ENCODE data around the gene RHOD. TPM values are rescaled to one million over a fixed set of nuclear protein-coding genes. Genes with fewer than 3 reads are reported as not detected.

Gene RHOD
- total and polyA plus RNA-seq, 7 donors = 9.7 to 56.5 (median 20.9) TPM

DNA sequence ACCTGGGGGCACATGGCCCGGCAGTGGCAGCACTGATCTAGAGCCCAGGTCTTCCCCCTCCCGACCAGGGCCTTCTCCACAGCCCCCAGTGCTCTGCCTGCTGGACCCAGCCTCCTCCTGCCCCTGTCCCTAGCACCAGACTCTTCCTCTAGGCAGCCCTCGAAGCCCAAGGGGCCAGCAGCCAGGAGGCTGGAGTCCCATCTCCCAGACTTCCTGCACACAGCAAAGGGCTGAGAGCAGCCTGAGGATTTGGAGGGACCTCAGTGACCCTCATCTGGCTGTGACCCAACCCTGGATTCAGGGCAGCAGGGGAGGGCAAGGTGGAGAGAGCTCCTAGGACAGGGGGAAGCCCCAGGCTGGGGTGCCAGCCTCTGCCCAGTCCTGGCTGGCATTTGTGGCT is 3.0 kb downstream of the RHOD start:
- WGBS, 3 donors = 77 to 90% (median 81%) methylated on average over 3 of the region's 3 CpGs
- ATAC-seq (no peak), DNase-seq (no peak)
- Histone ChIP-seq H3K27me3 (ENCODE audit: insufficient read depth in 3 of 3, low read length in 2 of 3) (no peaks in the 10 kb centered on the region), H3K9me3 (no peaks in the 10 kb centered on the region), H3K27ac (peak overlapping the region; percentile 61), H3K36me3 (ENCODE audit: insufficient read depth in 1 of 2, low read depth in 1 of 2) (no peaks in the 10 kb centered on the region), H3K4me3 (no peak overlapping the region), H3K4me1 (peaks cover 29% of the 10 kb centered on the region)
- intact Hi-C loops (cut with DNase I) = loop anchor here in 1 of 2 donors (5.0 kb wide), 1 partner anchor 58 kb away; the partner anchor contains the start of gene KDM2A
- TF ChIP-seq, protein P1, sequence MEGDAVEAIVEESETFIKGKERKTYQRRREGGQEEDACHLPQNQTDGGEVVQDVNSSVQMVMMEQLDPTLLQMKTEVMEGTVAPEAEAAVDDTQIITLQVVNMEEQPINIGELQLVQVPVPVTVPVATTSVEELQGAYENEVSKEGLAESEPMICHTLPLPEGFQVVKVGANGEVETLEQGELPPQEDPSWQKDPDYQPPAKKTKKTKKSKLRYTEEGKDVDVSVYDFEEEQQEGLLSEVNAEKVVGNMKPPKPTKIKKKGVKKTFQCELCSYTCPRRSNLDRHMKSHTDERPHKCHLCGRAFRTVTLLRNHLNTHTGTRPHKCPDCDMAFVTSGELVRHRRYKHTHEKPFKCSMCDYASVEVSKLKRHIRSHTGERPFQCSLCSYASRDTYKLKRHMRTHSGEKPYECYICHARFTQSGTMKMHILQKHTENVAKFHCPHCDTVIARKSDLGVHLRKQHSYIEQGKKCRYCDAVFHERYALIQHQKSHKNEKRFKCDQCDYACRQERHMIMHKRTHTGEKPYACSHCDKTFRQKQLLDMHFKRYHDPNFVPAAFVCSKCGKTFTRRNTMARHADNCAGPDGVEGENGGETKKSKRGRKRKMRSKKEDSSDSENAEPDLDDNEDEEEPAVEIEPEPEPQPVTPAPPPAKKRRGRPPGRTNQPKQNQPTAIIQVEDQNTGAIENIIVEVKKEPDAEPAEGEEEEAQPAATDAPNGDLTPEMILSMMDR (IDR thresholded peaks at IDR 0.05) = no peak

DNA sequence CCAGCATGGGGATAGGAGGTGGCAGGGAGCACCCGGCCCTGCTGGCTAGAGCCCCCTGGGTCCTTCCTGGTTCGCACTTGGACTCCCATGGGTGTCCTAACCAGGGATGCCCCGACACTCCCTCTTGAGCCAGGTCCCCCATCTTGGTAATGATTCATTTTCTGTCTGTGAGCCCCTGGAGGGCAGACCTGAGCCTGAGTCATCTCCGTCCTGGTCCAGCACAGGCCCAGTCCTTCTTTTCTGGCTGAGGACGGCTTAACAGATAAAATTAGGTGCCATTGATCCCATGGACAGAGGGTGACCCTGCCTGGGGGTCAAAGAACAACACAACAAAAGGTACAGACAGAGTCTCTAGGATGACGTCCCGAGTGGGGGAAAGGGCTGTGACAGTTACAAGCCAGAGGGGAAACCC is 3.5 kb downstream of the RHOD start:
- Histone ChIP-seq H3K36me3 (ENCODE audit: insufficient read depth in 1 of 2, low read depth in 1 of 2) (no peaks in the 10 kb centered on the region), H3K27me3 (ENCODE audit: insufficient read depth in 3 of 3, low read length in 2 of 3) (no peaks in the 10 kb centered on the region), H3K27ac (peak overlapping the region; percentile 61), H3K4me1 (peaks cover 30% of the 10 kb centered on the region), H3K9me3 (no peaks in the 10 kb centered on the region), H3K4me3 (no peak overlapping the region)
- DNase-seq (no peak), ATAC-seq (peak in 1 of 4 donors; percentile 17)
- intact Hi-C loops (cut with DNase I) = no loop called here
- TF ChIP-seq, protein P1 (IDR thresholded peaks at IDR 0.05) = no peak
- WGBS, 3 donors = 82 to 91% (median 84%) methylated on average over 7 of the region's 7 CpGs

DNA sequence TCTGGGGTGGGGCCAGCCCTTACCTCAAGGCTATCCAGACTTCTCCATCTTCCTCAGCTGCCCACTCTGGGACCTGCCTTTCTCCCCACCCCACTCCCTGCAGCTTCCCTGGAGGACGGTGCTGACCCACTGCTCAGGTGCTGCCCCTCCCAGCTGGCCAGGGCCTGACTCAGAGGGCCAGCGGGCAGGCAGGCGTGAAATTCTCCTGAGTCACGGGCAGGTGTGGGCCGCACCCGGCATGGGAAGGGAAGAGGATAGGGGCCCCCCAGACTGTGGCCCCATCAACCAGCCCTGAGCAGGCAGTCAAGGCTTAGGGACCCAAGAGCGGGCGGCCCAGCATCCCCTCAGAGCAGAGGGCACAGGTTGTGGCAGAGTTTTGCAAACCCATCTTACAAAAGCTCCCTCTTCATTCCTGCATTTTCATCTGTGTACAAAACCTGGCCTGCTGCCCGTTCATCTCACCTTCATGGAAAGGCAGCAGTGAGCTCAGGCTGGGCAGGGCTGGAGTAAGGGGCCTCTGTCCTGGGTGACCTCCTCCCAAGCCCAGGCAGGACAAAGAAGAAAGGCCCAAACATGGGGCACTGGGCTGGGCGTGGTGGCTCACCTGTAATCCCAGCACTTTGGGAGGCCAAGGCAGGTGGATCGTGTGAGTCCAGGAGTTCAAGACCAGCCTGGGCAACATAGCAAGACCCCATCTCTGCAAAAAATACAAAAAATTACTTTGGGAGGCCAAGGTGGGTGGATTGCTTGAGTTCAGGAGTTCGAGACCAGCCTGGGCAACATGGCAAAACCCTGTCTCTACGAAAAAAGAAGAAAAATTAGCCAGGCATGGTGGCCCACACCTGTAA is 6.1 kb downstream of the RHOD start:
- 84 to 89% (median 84%) methylated on average over 13 of the region's 13 CpGs for WGBS, 3 donors
- ATAC-seq (no peak), DNase-seq (no peak)
- H3K27me3 ChIP-seq (ENCODE audit: insufficient read depth in 3 of 3, low read length in 2 of 3) = no peaks in the 10 kb centered on the region
- H3K9me3 ChIP-seq = no peaks in the 10 kb centered on the region
- H3K36me3 ChIP-seq (ENCODE audit: insufficient read depth in 1 of 2, low read depth in 1 of 2) = no peaks in the 10 kb centered on the region
- TF ChIP-seq, protein P1 (IDR thresholded peaks at IDR 0.05) = no peak
- H3K4me3 ChIP-seq = no peak overlapping the region
- no peak overlapping the region for H3K27ac ChIP-seq
- H3K4me1 ChIP-seq = peaks cover 22% of the 10 kb centered on the region
- intact Hi-C loops (cut with DNase I) = no loop called here

DNA sequence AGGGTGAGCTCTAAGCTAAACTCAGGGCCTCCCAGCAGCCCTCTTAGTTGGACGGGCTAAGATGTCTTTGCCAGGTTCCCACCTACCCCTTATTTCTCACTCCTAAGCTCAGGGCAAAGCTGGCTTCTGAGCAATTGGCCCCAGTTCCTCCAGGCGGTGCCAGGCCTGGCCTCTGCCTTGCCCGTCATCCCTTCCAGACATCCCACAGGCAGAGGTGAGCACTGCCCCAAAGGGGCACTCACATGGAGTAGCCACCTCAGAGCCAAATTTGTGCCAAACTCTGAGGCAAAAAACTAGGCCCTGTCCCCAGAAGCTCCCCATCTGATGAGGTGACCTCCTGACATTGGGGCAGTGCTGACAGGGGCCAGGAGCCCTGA is 9.7 kb downstream of the RHOD start:
- DNase-seq (no peak), ATAC-seq (no peak)
- Histone ChIP-seq H3K27me3 (ENCODE audit: insufficient read depth in 3 of 3, low read length in 2 of 3) (no peaks in the 10 kb centered on the region), H3K36me3 (ENCODE audit: insufficient read depth in 1 of 2, low read depth in 1 of 2) (no peaks in the 10 kb centered on the region), H3K4me1 (peaks cover 8% of the 10 kb centered on the region), H3K9me3 (no peaks in the 10 kb centered on the region), H3K27ac (no peak overlapping the region), H3K4me3 (no peak overlapping the region)
- TF ChIP-seq, protein P1 (IDR thresholded peaks at IDR 0.05) = no peak
- intact Hi-C loops (cut with DNase I) = no loop called here
- WGBS, 3 donors = 71 to 84% (median 81%) methylated on average over 3 of the region's 3 CpGs

All from psoas muscle (tissue), 8 donors.